Activated naive CD4-positive, alpha-beta T cell treated with anti-CD3 and anti-CD28 coated beads, Interleukin-2, amount 50 U/mL, for 24 hours (primary cell): Measurements from ENCODE around the gene GCSAML.

Experiments
- H3K27ac Mint-ChIP-seq: one replicate; pipeline ENCODE4 v1.8.0; 2021; ENCODE audit warnings: mild to moderate bottlenecking, mixed read lengths
- H3K27me3 Mint-ChIP-seq: one replicate; pipeline ENCODE4 v1.8.0; 2021; ENCODE audit warnings: mixed read lengths
- H3K36me3 Mint-ChIP-seq: one replicate; pipeline ENCODE4 v1.8.0; 2021; ENCODE audit warnings: mixed read lengths
- H3K4me1 Mint-ChIP-seq: one replicate; pipeline ENCODE4 v1.8.0; 2021; ENCODE audit warnings: mixed read lengths
- H3K4me3 Mint-ChIP-seq: one replicate; pipeline ENCODE4 v1.8.0; 2021; ENCODE audit warnings: mild to moderate bottlenecking, mixed read lengths
- H3K9me3 Mint-ChIP-seq: one replicate; pipeline ENCODE4 v1.8.0; 2021; ENCODE audit warnings: mixed read lengths

Gene GCSAML

DNA sequence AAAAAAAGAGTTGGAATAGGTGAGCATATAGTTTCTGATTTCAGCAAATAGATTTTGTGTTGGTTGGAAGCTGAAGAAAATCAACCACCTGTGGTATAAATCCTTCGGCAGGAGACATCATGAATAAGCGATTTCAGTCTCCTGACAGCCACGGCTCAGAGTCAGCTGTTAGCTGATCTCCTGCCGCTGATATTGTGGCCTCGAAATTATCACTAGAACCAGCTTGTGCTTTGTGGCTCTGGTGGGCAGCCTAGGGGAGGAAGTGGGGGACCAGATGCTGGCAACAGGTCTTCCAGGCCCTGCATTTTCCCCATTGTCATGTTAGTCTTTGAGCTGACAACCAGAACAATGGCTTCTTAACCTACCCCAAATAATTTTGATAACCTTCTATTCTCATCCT lies 842 bp upstream of the GCSAML start:
- Mint-ChIP-seq H3K4me1 (peaks cover 9% of the 10 kb centered on the region), H3K4me3 (no peak overlapping the region), H3K36me3 (no peaks in the 10 kb centered on the region), H3K27me3 (peaks cover 17% of the 10 kb centered on the region), H3K9me3 (no peaks in the 10 kb centered on the region), H3K27ac (no peak overlapping the region)

DNA sequence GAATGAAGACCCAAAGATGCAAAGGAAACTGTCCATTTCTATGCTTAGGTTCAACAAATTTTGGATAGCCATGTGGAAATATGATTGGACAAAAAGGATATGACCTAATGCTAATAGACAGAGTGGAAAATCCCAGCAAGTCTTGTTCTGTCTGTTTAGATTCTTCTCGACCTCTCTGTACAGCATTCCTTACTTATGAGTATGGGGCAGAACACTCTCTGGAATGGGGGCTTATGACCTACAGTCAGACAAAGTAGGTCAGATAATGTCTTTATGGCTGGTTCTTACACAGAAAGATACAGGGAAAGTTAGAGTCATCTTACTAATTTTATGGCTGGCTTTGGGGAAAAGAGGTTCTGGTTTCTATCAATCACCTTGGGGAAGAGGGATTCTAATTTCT lies 2.8 kb downstream of the GCSAML start:
- Mint-ChIP-seq H3K27me3 (peaks cover 14% of the 10 kb centered on the region), H3K4me3 (no peak overlapping the region), H3K36me3 (no peaks in the 10 kb centered on the region), H3K4me1 (peaks cover 9% of the 10 kb centered on the region), H3K27ac (no peak overlapping the region), H3K9me3 (no peaks in the 10 kb centered on the region)

DNA sequence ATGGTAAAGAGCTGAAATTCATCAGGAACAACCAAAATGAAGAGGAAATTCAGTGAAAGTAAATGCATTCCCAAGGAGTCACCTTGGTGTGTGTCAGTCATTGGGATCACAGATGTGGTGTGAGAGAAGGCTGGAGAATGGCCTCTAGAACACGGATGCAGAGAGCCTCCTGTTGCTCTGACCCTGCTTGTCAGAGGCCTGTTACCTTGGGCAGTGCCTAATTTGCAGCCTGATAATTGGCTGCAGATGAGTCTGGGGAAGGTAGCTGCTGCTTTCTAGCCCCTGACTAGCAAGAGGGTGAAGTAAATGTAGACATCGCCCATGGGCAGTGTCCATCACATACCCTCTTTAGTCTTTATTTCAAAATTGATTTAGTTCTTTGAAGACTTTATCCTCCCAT lies 3.3 kb downstream of the GCSAML start:
- Mint-ChIP-seq H3K4me1 (peaks cover 9% of the 10 kb centered on the region), H3K36me3 (no peaks in the 10 kb centered on the region), H3K4me3 (no peak overlapping the region), H3K27ac (no peak overlapping the region), H3K27me3 (peaks cover 14% of the 10 kb centered on the region), H3K9me3 (no peaks in the 10 kb centered on the region)

DNA sequence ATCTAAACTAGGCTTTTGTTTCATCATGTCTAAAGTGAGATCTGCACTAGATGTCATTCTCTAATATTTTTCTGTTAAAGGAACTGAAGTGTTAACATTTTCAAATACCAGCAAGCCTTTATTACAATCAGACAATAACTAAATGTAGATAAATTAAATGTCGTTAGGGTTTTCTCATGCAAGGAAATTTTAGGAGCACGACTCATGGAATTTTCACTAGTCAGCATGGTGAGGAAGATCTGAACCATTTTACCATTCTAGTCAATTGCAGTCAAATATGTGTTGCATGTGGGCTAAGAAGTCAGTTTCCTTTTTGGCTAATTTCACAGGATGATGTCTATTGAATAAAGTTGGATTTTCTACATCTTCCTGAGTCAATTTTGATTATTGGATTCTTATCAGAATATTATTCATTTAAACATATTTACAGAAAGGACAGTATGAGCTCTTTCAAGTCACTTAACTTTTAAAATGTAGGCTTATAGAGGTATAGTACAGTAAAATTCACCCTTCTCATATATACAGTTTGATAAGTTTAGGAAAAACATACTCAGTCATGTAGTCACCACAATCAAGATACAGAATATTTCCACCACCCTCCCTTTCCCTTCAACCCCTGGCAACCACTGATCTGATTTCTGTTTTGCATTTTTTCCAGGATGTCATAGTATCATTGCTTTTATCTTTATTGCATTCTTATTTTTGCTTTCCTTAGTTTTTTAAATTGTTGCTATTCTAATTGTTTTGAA lies 9.2 kb downstream of the GCSAML start:
- Mint-ChIP-seq H3K4me1 (no peaks in the 10 kb centered on the region), H3K36me3 (no peaks in the 10 kb centered on the region), H3K27ac (no peak overlapping the region)

DNA sequence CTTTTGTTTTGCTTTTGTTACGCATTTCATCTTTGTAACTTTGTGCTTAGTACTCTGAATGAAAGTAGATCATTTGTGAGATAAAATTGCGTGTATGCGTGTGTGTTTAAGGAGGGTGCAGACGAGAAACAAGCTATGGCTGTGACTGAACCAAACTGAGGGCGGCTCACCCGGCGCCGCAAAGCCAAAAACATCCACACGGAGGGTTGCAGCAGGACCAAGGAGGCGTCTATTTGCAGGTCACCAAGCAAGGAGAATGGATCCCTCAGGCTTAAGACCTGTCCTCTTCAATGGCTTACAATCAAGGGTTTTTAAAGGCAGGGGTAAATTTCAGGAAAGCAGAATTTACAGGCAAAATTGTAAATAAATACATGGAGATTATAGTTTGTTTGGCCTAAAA lies 12.8 kb downstream of the GCSAML start:
- H3K36me3 Mint-ChIP-seq = no peaks in the 10 kb centered on the region
- no peaks in the 10 kb centered on the region for H3K9me3 Mint-ChIP-seq
- no peak overlapping the region for H3K27ac Mint-ChIP-seq
- H3K4me3 Mint-ChIP-seq = no peak overlapping the region
- H3K27me3 Mint-ChIP-seq = peaks cover 2% of the 10 kb centered on the region
- no peaks in the 10 kb centered on the region for H3K4me1 Mint-ChIP-seq

More for the DNA sequence above, 9.2 kb downstream of the GCSAML start:
- Mint-ChIP-seq H3K4me3 (no peak overlapping the region), H3K9me3 (no peaks in the 10 kb centered on the region), H3K27me3 (peaks cover 2% of the 10 kb centered on the region)

DNA sequence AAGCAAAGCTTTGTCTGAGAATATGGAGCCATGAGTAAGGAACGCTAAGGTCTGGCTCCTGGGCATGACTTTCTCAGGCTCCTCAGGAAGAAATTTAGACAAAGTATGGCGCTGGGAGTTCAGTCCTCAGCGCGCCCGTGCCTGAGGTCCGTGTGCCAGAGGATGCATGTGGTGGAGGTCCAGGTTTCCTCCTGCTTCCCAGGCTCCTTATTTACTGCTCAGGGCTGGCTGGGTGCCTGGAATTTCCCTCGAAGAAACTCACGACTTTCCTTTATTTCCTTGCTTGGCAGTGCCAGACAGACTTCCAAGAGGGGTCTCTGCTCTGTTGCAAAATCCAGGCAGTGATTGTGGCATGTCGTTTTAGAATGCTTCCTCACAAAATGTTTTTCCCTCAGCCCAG lies 13.3 kb downstream of the GCSAML start:
- no peaks in the 10 kb centered on the region for H3K36me3 Mint-ChIP-seq
- no peak overlapping the region for H3K27ac Mint-ChIP-seq
- no peak overlapping the region for H3K4me3 Mint-ChIP-seq
- no peaks in the 10 kb centered on the region for H3K4me1 Mint-ChIP-seq
- no peaks in the 10 kb centered on the region for H3K9me3 Mint-ChIP-seq
- H3K27me3 Mint-ChIP-seq = peaks cover 2% of the 10 kb centered on the region

DNA sequence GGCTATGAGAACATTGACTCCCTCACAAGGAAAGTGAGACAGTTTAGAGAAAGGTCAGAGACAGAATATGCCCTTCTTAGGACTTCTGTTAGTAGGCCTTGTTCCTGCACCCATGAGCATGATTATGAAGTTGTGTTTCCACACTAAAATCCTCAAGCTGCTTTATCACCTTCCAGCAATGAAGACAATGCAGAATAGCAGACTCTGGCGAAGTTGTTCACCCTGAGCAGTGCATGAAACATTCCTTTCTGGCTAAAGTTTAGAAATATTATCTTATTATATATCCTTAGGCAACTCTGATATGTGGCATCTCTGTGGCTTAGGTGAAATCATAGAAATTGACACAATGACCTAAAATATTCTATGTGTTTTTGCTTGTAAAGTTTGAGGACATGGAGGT lies 25.3 kb downstream of the GCSAML start:
- Mint-ChIP-seq H3K27ac (no peak overlapping the region), H3K27me3 (peaks cover 8% of the 10 kb centered on the region), H3K4me3 (no peak overlapping the region), H3K4me1 (no peaks in the 10 kb centered on the region), H3K36me3 (no peaks in the 10 kb centered on the region), H3K9me3 (peaks cover 22% of the 10 kb centered on the region)

DNA sequence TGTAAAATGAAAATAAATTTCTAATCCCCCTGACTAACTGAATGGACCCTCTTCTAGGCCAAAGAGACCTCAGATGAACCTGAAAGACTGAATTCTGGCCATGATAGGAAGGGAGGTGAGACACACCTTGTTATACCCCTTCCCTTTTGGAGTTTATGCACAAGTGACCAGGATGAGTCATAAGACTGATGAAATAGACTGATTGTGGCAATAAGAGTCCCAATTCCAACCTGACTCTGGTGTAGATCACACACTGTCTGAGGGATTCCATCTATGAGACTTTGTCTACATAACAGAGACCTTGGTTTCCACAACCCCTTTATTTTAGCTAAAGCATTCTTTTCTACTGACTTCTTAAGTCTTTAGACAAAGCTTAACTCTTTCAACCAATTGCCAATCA lies 25.7 kb downstream of the GCSAML start:
- Mint-ChIP-seq H3K36me3 (no peaks in the 10 kb centered on the region), H3K27ac (no peak overlapping the region), H3K27me3 (peaks cover 8% of the 10 kb centered on the region), H3K9me3 (peaks cover 20% of the 10 kb centered on the region), H3K4me1 (no peaks in the 10 kb centered on the region), H3K4me3 (no peak overlapping the region)

DNA sequence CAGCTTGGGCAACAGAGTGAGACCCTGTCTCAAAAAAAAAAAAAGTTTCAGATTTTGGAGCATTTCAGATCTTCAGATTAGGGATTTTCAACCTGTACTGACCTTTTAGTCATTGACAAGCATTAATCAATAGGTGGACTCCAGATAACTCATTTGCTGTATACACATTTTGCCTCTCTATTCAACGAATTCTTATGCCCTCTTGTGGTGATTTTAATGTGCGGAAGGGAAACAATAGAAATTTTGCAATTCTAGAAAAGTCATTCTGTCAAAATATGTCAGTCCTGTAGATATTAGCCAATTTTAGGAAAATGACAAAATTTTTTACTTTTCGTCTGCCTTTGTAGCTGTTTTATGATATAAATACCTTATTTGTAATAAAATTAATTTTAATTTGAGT lies 27.6 kb downstream of the GCSAML start:
- Mint-ChIP-seq H3K4me1 (no peaks in the 10 kb centered on the region), H3K9me3 (peaks cover 5% of the 10 kb centered on the region), H3K27me3 (peaks cover 8% of the 10 kb centered on the region)

DNA sequence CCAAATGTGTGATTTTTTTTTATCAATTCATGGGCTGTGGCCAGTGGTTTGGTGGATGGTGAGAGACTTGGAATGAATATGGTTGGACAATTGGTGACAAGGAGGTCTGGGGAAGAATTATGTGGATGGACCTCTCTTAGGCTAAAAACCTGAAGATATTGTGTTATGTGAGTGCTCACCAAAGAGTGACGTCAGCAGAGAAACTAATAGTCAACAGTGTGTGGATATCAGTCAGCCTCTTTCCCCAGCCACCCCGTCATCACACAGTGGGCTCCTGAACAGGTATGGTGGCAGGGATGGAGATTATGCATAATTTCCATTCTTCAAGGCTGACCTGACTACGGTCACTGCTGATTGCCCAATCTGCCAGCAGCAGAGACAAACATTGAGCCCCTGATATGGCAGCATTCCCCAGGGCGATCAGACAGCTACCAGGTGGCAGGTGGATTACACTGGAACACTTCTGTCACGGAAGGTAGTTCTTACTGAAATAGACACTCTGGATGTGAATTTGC lies 30.1 kb downstream of the GCSAML start:
- Mint-ChIP-seq H3K4me1 (no peaks in the 10 kb centered on the region), H3K36me3 (no peaks in the 10 kb centered on the region), H3K27me3 (peaks cover 4% of the 10 kb centered on the region), H3K9me3 (no peaks in the 10 kb centered on the region), H3K4me3 (no peak overlapping the region), H3K27ac (no peak overlapping the region)

More for the DNA sequence above, 27.6 kb downstream of the GCSAML start:
- no peak overlapping the region for H3K27ac Mint-ChIP-seq
- no peak overlapping the region for H3K4me3 Mint-ChIP-seq
- no peaks in the 10 kb centered on the region for H3K36me3 Mint-ChIP-seq

DNA sequence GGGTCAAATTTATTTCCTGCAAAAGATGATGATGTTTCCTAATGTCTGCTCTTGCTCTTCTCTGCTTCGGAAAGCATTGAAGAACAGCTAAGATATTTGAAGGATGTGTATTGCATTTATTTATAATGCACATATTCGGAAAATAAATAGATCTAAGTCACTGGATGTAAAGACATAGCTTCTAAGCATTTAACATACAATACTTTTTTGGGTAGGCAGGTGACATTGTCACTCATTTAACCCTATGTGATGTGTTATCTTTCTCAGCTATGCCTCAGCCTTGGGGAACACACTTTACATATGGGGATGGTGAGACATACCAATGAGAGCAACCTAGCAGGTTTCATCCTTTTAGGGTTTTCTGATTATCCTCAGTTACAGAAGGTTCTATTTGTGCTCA lies 39.1 kb downstream of the GCSAML start, which contains the start of gene OR2G2:
OR2G2 (plus strand) TSS at position 301 of the 400 bp plus-strand sequence; CDS start at position 301, 0 bp downstream.
- Mint-ChIP-seq H3K36me3 (no peaks in the 10 kb centered on the region), H3K27me3 (peaks cover 4% of the 10 kb centered on the region), H3K27ac (no peak within 1 kb of the TSS), H3K9me3 (no peaks in the 10 kb centered on the region), H3K4me3 (no peak within 1 kb of the TSS), H3K4me1 (no peaks in the 10 kb centered on the region)

DNA sequence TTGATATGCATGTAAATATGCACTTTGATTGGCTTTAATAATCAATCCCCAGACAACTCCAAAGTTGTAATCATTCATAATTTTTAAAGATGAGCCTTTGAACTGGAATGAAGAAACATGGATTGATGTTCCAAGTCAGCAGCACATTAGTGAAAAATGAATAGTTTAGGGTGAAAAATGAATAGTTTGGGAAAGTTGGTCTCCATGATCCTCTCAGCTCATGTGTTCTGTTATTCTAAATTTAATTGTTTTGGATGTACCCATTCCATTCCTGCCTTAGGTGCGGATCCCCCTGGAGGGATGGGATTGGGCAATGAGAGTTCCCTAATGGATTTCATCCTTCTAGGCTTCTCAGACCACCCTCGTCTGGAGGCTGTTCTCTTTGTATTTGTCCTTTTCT lies 56.4 kb downstream of the GCSAML start, which contains the start of gene OR2G3:
OR2G3 (plus strand) TSS at position 301 of the 400 bp plus-strand sequence; CDS start at position 301, 0 bp downstream.
- H3K27ac Mint-ChIP-seq = no peak within 1 kb of the TSS
- peaks cover 8% of the 10 kb centered on the region for H3K27me3 Mint-ChIP-seq
- no peak within 1 kb of the TSS for H3K4me3 Mint-ChIP-seq
- H3K4me1 Mint-ChIP-seq = no peaks in the 10 kb centered on the region
- H3K36me3 Mint-ChIP-seq = no peaks in the 10 kb centered on the region
- peaks cover 4% of the 10 kb centered on the region for H3K9me3 Mint-ChIP-seq

DNA sequence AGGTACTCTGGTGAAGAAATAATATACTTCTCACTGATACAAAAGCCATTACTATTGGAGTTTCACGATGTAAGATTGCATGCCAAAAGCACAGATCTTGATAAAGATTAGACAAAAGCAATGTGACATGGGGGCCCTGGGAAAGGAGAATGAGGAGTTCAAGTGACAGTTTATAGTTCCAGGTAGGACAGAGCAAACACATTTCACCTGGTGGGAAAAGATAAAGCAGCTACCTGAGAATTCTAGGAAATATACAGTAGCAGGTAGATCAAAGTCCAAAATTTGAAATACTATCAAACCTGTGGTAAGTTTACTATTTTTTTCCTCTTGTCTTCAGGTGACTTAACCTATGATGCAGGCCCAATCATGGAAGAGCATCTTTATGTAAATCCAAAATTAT lies 64.5 kb downstream of the GCSAML start:
- Mint-ChIP-seq H3K27ac (no peak overlapping the region), H3K27me3 (peaks cover 5% of the 10 kb centered on the region), H3K36me3 (no peaks in the 10 kb centered on the region), H3K4me1 (no peaks in the 10 kb centered on the region), H3K9me3 (peaks cover 8% of the 10 kb centered on the region), H3K4me3 (no peak overlapping the region)

DNA sequence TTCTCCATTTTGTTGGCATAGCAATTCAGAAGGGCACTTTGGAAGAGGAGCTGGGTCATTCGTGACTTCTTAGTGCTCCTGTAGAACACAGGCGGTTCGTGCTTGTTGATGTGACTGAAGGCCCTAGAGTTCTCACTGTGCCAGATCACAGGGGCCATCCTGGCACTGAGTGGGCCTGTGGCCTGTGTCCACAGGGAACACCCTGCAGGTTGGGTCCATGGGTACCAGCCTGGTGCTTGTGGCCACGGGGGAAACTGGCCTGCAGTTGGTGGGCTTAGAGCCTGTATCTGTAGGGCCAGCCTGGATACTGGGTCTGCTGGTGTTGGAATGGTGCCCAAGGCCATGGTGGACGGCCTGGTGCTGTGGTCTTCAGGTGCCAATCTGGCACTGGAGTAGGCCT lies 65.7 kb downstream of the GCSAML start:
- Mint-ChIP-seq H3K27me3 (peaks cover under 1% of the 10 kb centered on the region), H3K36me3 (no peaks in the 10 kb centered on the region), H3K4me3 (no peak overlapping the region), H3K27ac (no peak overlapping the region), H3K4me1 (no peaks in the 10 kb centered on the region), H3K9me3 (peaks cover 4% of the 10 kb centered on the region)
